Fibroblast of villous mesenchyme (primary cell): ENCODE results near the gene SLC39A11. TPM values are rescaled to one million over a fixed set of nuclear protein-coding genes. Genes with fewer than 3 reads are reported as not detected.

Source experiments
- DNase-seq: peaks from one replicate; pipeline ENCODE4 v3.0.0-alpha.2; 2010; ENCODE audit warnings: low read depth
- H3K4me3 ChIP-seq: 2 replicates; pipeline ENCODE4 v1.5.1; 2011; ENCODE audit warnings: low read depth, mild to moderate bottlenecking, low read length
- total RNA-seq: library from RNA; depleted of rRNA; stranded (reverse); fragments of >200 nt; gene quantifications from 2 replicates; pipeline ENCODE4 v1.2.3, GENCODE V29; 2012
- TF ChIP-seq, protein P1 (sequence below): IDR thresholded peaks from 2 replicates; pipeline ENCODE4 v1.5.1; 2012; ENCODE audit warnings: low read depth, mild to moderate bottlenecking, low read length; ENCODE audit not compliant: insufficient read depth

SLC39A11 gene
- total RNA-seq, 1 donor, result 16.0 TPM

DNA sequence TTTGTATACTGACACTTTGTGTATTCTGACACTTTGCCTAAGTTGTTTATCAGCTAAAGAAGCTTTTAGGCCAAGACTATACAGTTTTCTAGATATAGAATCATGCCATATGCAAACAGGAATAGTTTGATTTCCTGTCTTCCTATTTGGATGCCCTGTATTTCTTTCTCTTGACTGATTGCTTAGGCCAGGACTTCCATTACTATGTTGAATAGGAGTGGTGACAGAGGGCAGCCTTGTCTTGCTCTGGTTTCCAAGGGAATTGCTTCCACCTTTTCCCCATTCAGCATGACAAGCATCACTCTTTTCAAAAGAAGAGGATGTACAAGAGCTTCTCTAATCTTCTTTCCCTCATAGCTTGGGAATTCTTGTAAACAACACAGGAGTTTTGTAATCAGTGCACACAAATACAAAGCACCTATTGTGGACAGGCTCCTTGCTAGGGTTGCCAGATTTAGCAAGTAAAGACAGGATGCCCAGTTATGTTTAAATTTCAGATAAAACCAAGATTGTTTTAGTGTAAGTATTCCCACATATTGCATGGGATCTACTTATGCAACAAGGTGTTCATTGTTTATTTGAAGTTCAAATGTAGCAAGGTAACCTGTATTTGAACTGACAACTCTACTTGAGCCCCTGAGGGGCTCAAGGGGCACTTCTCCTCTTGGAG, 233.5 kb downstream of the SLC39A11 start:
- H3K4me3 ChIP-seq, result no peak overlapping the region
- DNase-seq, result no peak
- TF ChIP-seq, protein P1, sequence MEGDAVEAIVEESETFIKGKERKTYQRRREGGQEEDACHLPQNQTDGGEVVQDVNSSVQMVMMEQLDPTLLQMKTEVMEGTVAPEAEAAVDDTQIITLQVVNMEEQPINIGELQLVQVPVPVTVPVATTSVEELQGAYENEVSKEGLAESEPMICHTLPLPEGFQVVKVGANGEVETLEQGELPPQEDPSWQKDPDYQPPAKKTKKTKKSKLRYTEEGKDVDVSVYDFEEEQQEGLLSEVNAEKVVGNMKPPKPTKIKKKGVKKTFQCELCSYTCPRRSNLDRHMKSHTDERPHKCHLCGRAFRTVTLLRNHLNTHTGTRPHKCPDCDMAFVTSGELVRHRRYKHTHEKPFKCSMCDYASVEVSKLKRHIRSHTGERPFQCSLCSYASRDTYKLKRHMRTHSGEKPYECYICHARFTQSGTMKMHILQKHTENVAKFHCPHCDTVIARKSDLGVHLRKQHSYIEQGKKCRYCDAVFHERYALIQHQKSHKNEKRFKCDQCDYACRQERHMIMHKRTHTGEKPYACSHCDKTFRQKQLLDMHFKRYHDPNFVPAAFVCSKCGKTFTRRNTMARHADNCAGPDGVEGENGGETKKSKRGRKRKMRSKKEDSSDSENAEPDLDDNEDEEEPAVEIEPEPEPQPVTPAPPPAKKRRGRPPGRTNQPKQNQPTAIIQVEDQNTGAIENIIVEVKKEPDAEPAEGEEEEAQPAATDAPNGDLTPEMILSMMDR, result no peak

DNA sequence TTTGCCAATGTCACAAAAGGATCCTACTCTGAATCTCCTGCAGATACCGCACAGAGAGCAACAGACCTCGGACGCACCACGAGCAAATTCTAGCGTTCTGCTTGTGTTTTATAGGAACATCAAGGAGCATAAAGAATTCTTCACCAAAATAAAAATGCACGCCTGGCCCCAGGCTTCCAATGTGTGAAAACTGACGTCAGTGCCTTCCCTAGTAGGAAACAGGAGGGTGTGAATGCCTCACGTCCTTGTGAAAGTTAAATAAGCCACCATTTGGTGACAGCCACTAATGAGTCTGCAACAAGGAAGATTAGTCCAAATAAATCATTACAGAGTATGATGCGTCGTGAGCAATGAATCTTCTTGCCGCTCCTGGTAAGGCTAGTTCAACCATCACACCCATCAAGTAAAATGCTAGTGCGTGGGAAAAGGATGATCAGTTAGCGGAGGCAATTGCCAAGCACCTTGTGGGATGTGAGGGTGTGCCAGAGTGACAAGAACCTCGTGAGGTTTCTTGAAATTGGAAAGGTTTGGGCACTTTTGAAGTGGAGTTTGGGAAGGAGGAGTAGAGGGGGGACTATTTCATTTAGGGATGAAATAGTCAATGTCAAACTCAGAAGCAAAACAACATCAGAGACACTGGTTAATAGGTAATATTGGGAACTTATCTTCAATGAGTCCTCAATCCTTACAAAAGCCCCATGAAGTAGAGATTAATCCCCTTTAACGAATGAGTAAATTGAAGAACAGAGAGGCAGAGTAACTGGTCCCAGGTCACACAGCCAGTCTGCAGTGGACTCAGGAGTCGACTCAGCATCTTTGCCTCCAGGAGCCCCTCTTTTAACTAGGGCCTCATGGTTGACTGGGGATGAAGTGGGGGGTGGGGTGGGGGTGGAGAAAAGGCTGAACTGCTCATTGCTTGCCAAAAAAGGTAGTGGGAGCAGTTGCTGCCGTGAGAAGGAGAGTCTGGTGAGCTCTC, 238.8 kb downstream of the SLC39A11 start:
- no peak for DNase-seq
- no peak overlapping the region for H3K4me3 ChIP-seq
- TF ChIP-seq, protein P1, result no peak

DNA sequence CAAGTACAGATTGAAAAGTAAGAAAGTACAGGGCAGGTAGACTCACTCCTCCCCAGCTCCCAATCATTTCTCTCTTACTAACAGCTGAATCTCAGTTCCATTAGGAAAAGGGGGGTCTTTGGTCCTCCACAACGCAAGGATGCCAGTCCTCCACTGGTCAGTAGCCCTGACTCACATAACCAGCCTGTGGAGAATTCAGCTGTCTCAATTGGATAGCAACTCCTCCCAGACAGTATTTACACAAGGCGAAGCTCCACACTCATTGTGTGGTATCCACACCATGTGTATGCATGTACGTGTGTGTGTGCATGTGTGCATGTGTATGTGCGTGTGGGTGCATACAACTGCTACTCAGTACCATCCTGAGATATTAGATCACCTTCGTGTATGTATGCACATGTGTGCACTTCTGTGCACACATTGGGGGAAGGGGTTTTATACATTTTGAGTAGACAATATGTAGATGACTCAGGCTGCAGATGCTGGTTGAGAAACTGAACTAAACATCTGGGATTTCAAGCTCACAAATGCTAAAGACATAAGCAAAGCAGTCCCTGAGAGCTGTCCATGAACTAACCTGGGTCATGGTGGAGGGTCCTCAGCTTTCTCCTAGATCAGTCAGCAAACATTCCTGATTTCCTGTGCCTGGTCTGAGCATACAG, 240.1 kb downstream of the SLC39A11 start:
- no peak for DNase-seq
- TF ChIP-seq, protein P1, result no peak

DNA sequence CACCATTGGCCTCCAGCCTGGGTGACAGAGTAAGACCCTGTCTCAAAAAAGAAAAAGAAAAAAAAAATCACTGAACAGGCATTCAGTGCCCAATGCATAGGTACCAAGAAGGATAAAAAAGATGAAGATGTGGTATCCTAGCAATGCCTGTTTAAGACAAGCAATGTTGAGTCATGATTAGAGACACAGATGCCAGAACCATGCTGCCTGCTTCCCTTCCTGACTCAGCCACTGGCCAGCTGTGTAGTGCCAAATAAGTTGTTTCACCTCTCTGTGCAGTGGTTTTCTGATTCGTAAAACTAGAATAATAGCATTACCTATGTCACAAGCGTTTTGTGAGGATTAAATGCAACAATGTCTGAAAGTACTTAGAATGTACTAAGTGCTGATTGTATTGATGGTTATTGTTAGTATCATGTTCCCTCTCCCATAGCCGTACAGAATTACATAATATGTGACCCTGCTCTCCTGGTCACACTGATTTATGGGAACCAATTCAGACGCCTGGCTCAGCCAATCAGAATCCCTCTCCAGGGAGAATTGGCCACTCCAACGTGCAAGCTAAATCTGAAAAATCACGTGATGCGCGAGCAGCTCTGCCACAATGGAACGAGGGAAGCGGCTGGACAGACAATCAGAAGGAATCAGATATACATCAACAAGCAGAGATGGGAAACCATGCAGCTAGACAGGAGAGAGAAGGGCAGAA, 241.9 kb downstream of the SLC39A11 start:
- H3K4me3 ChIP-seq, result no peak overlapping the region
- DNase-seq, result peak; percentile 3
- TF ChIP-seq, protein P1, result no peak

More for the DNA sequence above, 240.1 kb downstream of the SLC39A11 start:
- no peak overlapping the region for H3K4me3 ChIP-seq

DNA sequence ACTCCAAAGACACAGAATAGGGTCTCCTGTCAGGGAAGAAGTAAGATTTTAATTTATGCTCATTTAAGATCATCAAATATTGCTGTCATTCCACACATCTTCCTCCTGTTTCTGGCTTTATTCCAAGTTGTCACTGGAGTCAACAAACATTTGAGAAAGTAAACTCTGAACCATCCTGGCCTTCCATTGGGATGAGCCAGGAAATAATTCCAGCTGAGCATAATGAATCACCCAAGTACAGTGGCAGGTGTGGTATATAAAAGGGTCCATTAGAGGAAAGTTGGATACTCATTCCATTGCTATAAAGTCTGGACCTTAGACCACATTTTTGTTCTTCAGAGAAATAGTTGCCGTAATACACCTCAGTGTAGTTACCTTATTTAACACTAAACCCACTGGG, 246.1 kb downstream of the SLC39A11 start:
- DNase-seq, result no peak
- TF ChIP-seq, protein P1, result no peak
- H3K4me3 ChIP-seq, result no peak overlapping the region

DNA sequence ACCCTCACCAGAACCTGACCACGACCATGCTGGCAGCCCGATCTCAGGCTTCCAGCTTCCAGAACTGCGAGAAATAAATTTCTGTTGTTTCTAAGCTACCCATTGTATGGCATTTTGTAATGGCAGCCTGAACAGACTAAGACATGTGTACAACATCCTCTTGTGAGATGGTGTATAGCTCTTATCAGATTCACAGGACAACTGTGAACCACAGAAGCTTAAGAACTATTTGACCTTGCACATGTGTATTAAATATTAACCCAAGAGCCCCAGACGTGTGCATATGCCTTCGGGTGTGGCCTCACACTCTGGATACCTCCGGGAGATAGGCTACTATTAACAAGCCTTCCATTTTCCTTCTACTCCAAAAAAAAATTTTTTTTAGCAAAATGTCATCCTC, 248.9 kb downstream of the SLC39A11 start:
- no peak for DNase-seq

More for the DNA sequence above, 248.9 kb downstream of the SLC39A11 start:
- H3K4me3 ChIP-seq, result no peak overlapping the region
- TF ChIP-seq, protein P1, result no peak
